Activated CD4-positive, alpha-beta T cell treated with anti-CD3 and anti-CD28 coated beads, Interleukin-2, amount 10 ng/mL, durations not matched to agents 24 days and 14 days (primary cell): ENCODE results near the gene MAST4. TPM values are rescaled to one million over a fixed set of nuclear protein-coding genes. Genes with fewer than 3 reads are reported as not detected.

Source experiments
- DNase-seq: peaks from one replicate; pipeline ENCODE4 v3.0.0; 2022
- H3K27ac Mint-ChIP-seq: one replicate; pipeline ENCODE4 v1.8.0; 2022; ENCODE audit warnings: mild to moderate bottlenecking, mixed read lengths
- H3K27me3 Mint-ChIP-seq: one replicate; pipeline ENCODE4 v1.8.0; 2022; ENCODE audit warnings: mixed read lengths
- H3K36me3 Mint-ChIP-seq: one replicate; pipeline ENCODE4 v1.8.0; 2022; ENCODE audit warnings: low read depth, mild to moderate bottlenecking, mixed read lengths
- H3K4me1 Mint-ChIP-seq: one replicate; pipeline ENCODE4 v1.8.0; 2021; ENCODE audit warnings: mixed read lengths
- H3K4me3 Mint-ChIP-seq: one replicate; pipeline ENCODE4 v1.8.0; 2022; ENCODE audit warnings: mild to moderate bottlenecking, moderate library complexity, mixed read lengths
- H3K9me3 Mint-ChIP-seq: one replicate; pipeline ENCODE4 v1.8.0; 2021; ENCODE audit warnings: mixed read lengths
- intact Hi-C: fragments of 100-400 bp; cut with micrococcal nuclease; formaldehyde crosslinking; loops from one replicate; pipeline ENCODE4 v1.15.1; 2023
- total RNA-seq: library from RNA; stranded (reverse); gene quantifications from 2 replicates; pipeline ENCODE4 v1.2.3, GENCODE V29; 2022

The MAST4 gene
- total RNA-seq, 1 donor from 2014 or later, result 16.1 TPM

GRCh38 chr5:66922881-66923280 is 326.7 kb downstream of the MAST4 start:
- peak; percentile 34 for DNase-seq
- no peak overlapping the region for H3K4me3 Mint-ChIP-seq
- peaks cover 8% of the 10 kb centered on the region for H3K4me1 Mint-ChIP-seq
- peaks cover 6% of the 10 kb centered on the region for H3K36me3 Mint-ChIP-seq
- peaks cover 2% of the 10 kb centered on the region for H3K27me3 Mint-ChIP-seq
- H3K27ac Mint-ChIP-seq, result no peak overlapping the region
- intact Hi-C loops, result no loop called here
- H3K9me3 Mint-ChIP-seq, result peaks cover 3% of the 10 kb centered on the region

GRCh38 chr5:66923457-66923856 is 327.3 kb downstream of the MAST4 start:
- H3K4me1 Mint-ChIP-seq, result peaks cover 8% of the 10 kb centered on the region
- no peak overlapping the region for H3K4me3 Mint-ChIP-seq
- no peak overlapping the region for H3K27ac Mint-ChIP-seq
- peak; percentile 51 for DNase-seq
- peaks cover 2% of the 10 kb centered on the region for H3K27me3 Mint-ChIP-seq
- intact Hi-C loops, result no loop called here
- peaks cover 6% of the 10 kb centered on the region for H3K36me3 Mint-ChIP-seq
- peaks cover 3% of the 10 kb centered on the region for H3K9me3 Mint-ChIP-seq

DNA sequence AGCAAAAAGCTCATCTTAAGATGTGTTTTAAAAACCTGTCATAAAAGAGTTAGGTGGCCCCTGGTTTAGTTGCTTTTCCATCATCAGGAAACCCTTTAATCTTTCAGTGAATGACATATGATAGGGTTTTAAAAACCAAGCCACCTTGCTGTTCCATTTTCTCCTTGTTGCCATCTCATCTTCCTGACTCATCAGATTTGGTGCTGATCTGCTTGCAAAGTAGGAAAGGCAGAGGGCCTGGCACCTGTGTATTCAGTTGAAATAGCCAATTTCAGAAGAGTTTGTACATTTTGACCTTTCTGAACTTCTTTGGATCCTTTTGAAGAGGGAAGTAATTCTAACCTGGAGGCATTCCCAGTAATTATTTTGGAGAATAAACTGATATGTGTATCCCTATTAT is 327.7 kb downstream of the MAST4 start:
- peaks cover 8% of the 10 kb centered on the region for H3K4me1 Mint-ChIP-seq
- no peak overlapping the region for H3K27ac Mint-ChIP-seq
- DNase-seq, result peak; percentile 40
- H3K27me3 Mint-ChIP-seq, result peaks cover 5% of the 10 kb centered on the region
- H3K4me3 Mint-ChIP-seq, result no peak overlapping the region
- H3K36me3 Mint-ChIP-seq, result peaks cover 6% of the 10 kb centered on the region
- intact Hi-C loops, result no loop called here
- peaks cover 3% of the 10 kb centered on the region for H3K9me3 Mint-ChIP-seq

DNA sequence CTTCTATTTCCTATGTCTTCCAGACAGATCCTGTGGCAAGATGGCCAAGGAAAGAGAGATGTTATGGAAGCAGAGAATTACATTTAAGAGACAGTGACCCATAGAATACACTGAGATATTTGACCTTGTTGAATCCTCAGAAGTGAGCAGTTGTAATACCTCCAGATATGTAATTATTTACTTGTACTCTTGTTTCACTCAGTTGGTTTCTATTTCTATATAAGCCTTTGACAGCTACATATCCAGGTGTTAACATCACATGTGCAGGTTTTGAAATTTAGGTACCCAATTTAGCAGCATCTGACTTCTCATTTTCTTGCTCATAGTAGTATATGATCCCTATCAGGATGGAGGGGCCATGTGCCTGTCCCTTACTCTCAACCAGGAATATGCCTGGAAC is 330.9 kb downstream of the MAST4 start:
- Mint-ChIP-seq H3K4me3 (no peak overlapping the region), H3K27me3 (peaks cover 6% of the 10 kb centered on the region), H3K4me1 (peaks cover 8% of the 10 kb centered on the region), H3K36me3 (peaks cover 6% of the 10 kb centered on the region), H3K9me3 (peaks cover 3% of the 10 kb centered on the region), H3K27ac (no peak overlapping the region)
- DNase-seq, result no peak
- intact Hi-C loops, result no loop called here

- Mint-ChIP-seq H3K27me3 (peaks cover 6% of the 10 kb centered on the region), H3K4me3 (no peak overlapping the region), H3K36me3 (peaks cover 6% of the 10 kb centered on the region), H3K27ac (no peak overlapping the region), H3K4me1 (no peaks in the 10 kb centered on the region), H3K9me3 (peaks cover 3% of the 10 kb centered on the region)
- intact Hi-C loops, result no loop called here
- no peak for DNase-seq
Measured at GRCh38 chr5:66929281-66929680, 333.1 kb downstream of the MAST4 start.

DNA sequence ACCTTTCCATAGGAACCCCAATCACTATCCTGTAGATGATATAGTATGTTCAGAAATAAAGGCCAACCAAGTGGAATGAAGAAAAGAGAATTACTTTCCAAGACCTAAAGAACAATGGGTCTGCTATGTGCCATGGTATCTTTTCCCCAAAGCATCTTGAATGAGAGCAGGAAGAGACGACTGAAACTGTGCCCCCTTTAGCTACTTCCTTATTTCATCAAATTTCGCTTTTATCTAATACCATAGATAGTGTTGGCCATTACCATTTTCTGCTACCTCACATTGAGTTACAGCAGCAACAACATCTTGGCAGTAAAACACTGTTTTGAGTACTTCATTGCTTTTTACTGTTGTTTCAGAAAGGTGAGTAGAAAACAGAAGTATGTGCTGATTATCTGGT is 333.8 kb downstream of the MAST4 start:
- Mint-ChIP-seq H3K27ac (no peak overlapping the region), H3K4me1 (no peaks in the 10 kb centered on the region), H3K27me3 (peaks cover 6% of the 10 kb centered on the region), H3K36me3 (peaks cover 6% of the 10 kb centered on the region), H3K4me3 (no peak overlapping the region), H3K9me3 (peaks cover 3% of the 10 kb centered on the region)
- DNase-seq, result no peak
- intact Hi-C loops, result no loop called here

GRCh38 chr5:66931651-66932050 is 335.5 kb downstream of the MAST4 start:
- Mint-ChIP-seq H3K27ac (no peak overlapping the region), H3K4me1 (no peaks in the 10 kb centered on the region), H3K36me3 (peaks cover 4% of the 10 kb centered on the region), H3K27me3 (peaks cover 6% of the 10 kb centered on the region), H3K4me3 (no peak overlapping the region), H3K9me3 (peaks cover 3% of the 10 kb centered on the region)
- intact Hi-C loops, result no loop called here
- peak; percentile 3 for DNase-seq

DNA sequence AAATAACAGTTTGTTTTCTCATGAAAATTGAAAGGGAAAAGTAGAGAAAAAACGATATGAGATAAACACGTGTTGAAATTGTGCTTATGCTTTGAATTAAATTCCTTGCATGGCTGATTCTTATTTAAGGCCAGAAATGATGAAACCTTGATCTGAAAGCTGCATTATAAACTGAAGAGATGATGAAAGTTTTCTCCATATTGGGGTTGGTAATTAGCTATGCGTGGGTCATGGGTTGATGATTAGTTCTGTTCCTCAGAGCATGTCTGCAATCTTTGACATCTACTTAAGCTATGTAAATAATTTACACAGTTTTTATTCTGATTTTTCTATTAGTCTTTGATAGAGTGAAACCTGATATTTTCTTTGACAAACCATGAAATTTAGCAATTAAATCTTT is 336.3 kb downstream of the MAST4 start:
- DNase-seq, result no peak
- intact Hi-C loops, result no loop called here
- Mint-ChIP-seq H3K9me3 (peaks cover 1% of the 10 kb centered on the region), H3K4me3 (no peak overlapping the region), H3K27ac (no peak overlapping the region), H3K36me3 (peaks cover 2% of the 10 kb centered on the region), H3K4me1 (no peaks in the 10 kb centered on the region), H3K27me3 (peaks cover 7% of the 10 kb centered on the region)

DNA sequence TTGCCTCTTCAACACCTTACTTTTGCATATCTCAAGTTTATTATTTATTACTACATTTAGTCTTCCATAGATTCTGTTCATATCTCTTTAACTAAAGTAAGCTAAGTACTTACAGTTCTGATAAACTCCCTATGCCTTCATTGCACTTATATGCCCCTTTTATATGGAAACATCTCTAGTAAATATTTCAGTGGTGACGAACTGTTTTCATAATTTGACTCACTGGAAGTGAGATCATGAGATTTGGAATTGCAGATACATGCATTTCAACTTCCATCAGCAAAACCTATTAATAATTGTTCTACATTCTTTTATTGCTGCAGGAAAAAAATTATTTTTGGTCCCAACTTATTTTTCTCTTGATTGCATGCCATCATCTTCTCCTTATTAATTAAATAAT is 336.9 kb downstream of the MAST4 start:
- Mint-ChIP-seq H3K36me3 (no peaks in the 10 kb centered on the region), H3K27me3 (peaks cover 7% of the 10 kb centered on the region), H3K4me3 (no peak overlapping the region), H3K9me3 (no peaks in the 10 kb centered on the region), H3K27ac (no peak overlapping the region), H3K4me1 (no peaks in the 10 kb centered on the region)
- DNase-seq, result no peak
- intact Hi-C loops, result no loop called here

GRCh38 chr5:66939094-66939493 is 342.9 kb downstream of the MAST4 start:
- Mint-ChIP-seq H3K27me3 (peaks cover 6% of the 10 kb centered on the region), H3K4me1 (peaks cover 7% of the 10 kb centered on the region), H3K9me3 (peaks cover 16% of the 10 kb centered on the region), H3K27ac (no peak overlapping the region), H3K36me3 (peaks cover 9% of the 10 kb centered on the region), H3K4me3 (no peak overlapping the region)
- DNase-seq, result no peak
- intact Hi-C loops, result no loop called here

DNA sequence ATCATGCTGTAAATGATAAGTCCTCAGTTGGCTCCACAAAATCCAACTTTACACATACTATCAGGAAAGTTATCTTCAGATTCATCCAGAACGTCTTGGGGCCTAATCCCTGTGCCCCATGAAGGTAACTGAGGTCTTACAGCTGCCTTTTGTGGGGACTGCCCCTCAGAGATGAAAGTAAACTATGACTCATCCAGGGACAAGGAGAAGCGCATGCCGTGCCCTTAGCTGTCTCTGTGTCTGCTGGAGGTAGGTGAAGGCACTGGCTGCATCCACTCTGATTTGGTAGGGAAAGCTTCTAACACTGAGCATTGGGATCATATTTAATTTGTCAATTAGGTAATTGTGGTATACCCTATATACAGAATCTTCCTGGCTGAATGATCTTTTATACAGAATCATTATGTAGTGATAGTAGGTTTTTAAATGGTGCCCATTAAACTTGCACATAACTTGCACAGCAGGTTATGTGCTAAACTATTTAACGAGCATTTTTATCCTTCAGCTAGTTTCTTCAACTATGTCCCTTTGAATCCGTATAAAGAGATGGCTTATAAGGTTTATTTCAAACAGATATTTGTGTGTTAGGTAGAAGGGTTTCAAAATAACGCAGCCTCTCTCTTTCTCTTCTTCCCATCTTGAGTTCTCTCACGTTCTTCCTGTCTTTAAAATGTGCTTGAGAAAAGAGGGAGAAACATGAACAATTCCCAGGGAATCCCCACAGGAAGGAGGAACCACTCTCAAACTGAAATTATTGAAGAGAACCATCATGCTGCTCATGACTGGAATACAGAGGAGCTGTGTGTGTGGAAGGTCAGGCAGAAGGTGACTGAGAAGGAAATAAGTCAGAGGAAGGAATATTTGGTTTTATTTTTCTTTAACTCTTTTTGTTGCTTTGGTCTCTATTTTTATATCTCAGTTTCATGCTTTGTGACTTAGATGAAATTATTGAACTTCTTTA is 349.5 kb downstream of the MAST4 start:
- peaks cover 5% of the 10 kb centered on the region for H3K36me3 Mint-ChIP-seq
- peaks cover 8% of the 10 kb centered on the region for H3K9me3 Mint-ChIP-seq
- intact Hi-C loops, result no loop called here
- peaks cover 4% of the 10 kb centered on the region for H3K27me3 Mint-ChIP-seq
- DNase-seq, result peak; percentile 61
- H3K4me1 Mint-ChIP-seq, result peaks cover 17% of the 10 kb centered on the region
- no peak overlapping the region for H3K27ac Mint-ChIP-seq
- H3K4me3 Mint-ChIP-seq, result no peak overlapping the region

GRCh38 chr5:66947458-66947857 is 351.3 kb downstream of the MAST4 start:
- Mint-ChIP-seq H3K9me3 (peaks cover 3% of the 10 kb centered on the region), H3K27ac (no peak overlapping the region), H3K4me1 (peaks cover 17% of the 10 kb centered on the region), H3K4me3 (no peak overlapping the region), H3K36me3 (peaks cover 8% of the 10 kb centered on the region), H3K27me3 (peaks cover 4% of the 10 kb centered on the region)
- peak; percentile 20 for DNase-seq
- intact Hi-C loops, result no loop called here

DNA sequence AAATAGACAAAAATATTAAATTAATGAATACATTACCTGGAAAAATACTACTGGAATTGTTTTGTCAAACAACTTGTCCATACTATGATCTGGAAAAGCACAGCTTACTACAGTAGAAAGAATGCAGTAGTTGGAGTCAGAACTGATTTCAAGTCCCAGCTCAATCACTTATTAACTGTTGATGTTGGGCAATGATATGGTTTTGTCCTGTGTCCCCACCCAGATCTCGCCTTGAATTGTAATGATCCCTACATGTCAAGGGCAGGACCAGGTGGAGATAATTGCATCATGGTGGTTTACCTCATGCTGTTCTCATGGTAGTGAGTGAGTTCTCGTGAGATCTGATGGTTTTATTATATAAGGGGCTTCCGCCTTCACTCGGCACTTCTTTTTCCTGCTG is 352.9 kb downstream of the MAST4 start:
- H3K4me1 Mint-ChIP-seq, result peaks cover 17% of the 10 kb centered on the region
- no peak overlapping the region for H3K4me3 Mint-ChIP-seq
- intact Hi-C loops, result no loop called here
- H3K27me3 Mint-ChIP-seq, result peaks cover 4% of the 10 kb centered on the region
- no peak overlapping the region for H3K27ac Mint-ChIP-seq
- DNase-seq, result peak; percentile 38
- no peaks in the 10 kb centered on the region for H3K9me3 Mint-ChIP-seq
- H3K36me3 Mint-ChIP-seq, result peaks cover 8% of the 10 kb centered on the region

GRCh38 chr5:66952153-66952552 is 356.0 kb downstream of the MAST4 start:
- H3K27ac Mint-ChIP-seq, result no peak overlapping the region
- no peaks in the 10 kb centered on the region for H3K9me3 Mint-ChIP-seq
- H3K4me3 Mint-ChIP-seq, result no peak overlapping the region
- peaks cover 8% of the 10 kb centered on the region for H3K36me3 Mint-ChIP-seq
- H3K4me1 Mint-ChIP-seq, result peaks cover 6% of the 10 kb centered on the region
- DNase-seq, result peak; percentile 41
- intact Hi-C loops, result no loop called here
- no peaks in the 10 kb centered on the region for H3K27me3 Mint-ChIP-seq
